Measurements from ENCODE around the gene GM2A.

GRCh38 chr5:151234476-151235238 lies 18.3 kb upstream of the GM2A start:
- TF ChIP-seq CTCF (conservative IDR thresholded peaks at IDR 0.05), result no peak
- TF ChIP-seq EZH2 (IDR thresholded peaks at IDR 0.05; ENCODE audit: low read depth), result no peak
